GM12875 (cell line): ENCODE measurements around the gene DCAF12.

Source experiments
- H3K4me3 ChIP-seq: one replicate; pipeline ENCODE4 v1.5.1; 2011; ENCODE audit warnings: low read depth, low read length, control low read depth
- CTCF ChIP-seq: IDR thresholded peaks from 2 replicates; pipeline ENCODE4 v1.5.1; 2011; ENCODE audit warnings: low read depth, mild to moderate bottlenecking, control low read depth, inconsistent platforms, low read length, moderate library complexity, borderline replicate concordance; ENCODE audit not compliant: insufficient read depth

Gene DCAF12

GRCh38 chr9:34106110-34106509, 20.4 kb downstream of the DCAF12 start:
- H3K4me3 ChIP-seq: no peak overlapping the region
- TF ChIP-seq CTCF: no peak

- H3K4me3 ChIP-seq: no peak overlapping the region
Measured at GRCh38 chr9:34102796-34103195, 23.7 kb downstream of the DCAF12 start.

GRCh38 chr9:34098307-34098706, 28.2 kb downstream of the DCAF12 start:
- no peak for TF ChIP-seq CTCF
- H3K4me3 ChIP-seq: no peak overlapping the region

More at GRCh38 chr9:34102796-34103195, 23.7 kb downstream of the DCAF12 start:
- no peak for TF ChIP-seq CTCF

- H3K4me3 ChIP-seq: no peak overlapping the region
- TF ChIP-seq CTCF: no peak
Measured at GRCh38 chr9:34097865-34098264, 28.6 kb downstream of the DCAF12 start.

- TF ChIP-seq CTCF: no peak
- H3K4me3 ChIP-seq: no peak overlapping the region
Measured at GRCh38 chr9:34096751-34097150, 29.7 kb downstream of the DCAF12 start.

GRCh38 chr9:34093578-34093977, 32.9 kb downstream of the DCAF12 start:
- no peak for TF ChIP-seq CTCF
- H3K4me3 ChIP-seq: no peak overlapping the region

- TF ChIP-seq CTCF: no peak
Measured at GRCh38 chr9:34089311-34089710, 37.2 kb downstream of the DCAF12 start.

More at GRCh38 chr9:34089311-34089710, 37.2 kb downstream of the DCAF12 start:
- H3K4me3 ChIP-seq: no peak overlapping the region
